Stromal cell of bone marrow (primary cell): ENCODE results near the gene KLHL29.

Experiments used
- DNase-seq: peaks from one replicate; pipeline ENCODE4 v3.0.0-alpha.2; 2012; ENCODE audit warnings: low read depth

The KLHL29 gene

DNA sequence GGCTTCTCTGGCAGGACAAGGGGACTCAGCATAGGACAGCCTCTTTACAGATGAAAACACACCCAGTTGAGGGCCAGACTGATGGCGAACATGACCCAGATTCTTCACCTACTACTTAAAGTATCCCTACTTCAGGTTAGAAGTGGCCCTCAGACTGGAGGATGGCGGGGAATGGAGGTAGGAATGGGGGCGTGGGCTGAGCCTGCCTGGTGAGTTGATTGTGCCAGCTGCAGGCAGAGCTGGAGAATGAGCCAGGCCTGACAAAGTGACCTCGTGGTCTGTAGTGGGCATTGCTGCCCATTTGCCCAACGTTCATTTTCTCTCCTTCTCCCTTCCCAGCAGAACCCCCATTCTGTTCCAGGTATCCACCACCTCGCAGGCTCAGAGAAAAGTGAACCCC is 186.1 kb downstream of the KLHL29 start:
- no peak for DNase-seq

DNA sequence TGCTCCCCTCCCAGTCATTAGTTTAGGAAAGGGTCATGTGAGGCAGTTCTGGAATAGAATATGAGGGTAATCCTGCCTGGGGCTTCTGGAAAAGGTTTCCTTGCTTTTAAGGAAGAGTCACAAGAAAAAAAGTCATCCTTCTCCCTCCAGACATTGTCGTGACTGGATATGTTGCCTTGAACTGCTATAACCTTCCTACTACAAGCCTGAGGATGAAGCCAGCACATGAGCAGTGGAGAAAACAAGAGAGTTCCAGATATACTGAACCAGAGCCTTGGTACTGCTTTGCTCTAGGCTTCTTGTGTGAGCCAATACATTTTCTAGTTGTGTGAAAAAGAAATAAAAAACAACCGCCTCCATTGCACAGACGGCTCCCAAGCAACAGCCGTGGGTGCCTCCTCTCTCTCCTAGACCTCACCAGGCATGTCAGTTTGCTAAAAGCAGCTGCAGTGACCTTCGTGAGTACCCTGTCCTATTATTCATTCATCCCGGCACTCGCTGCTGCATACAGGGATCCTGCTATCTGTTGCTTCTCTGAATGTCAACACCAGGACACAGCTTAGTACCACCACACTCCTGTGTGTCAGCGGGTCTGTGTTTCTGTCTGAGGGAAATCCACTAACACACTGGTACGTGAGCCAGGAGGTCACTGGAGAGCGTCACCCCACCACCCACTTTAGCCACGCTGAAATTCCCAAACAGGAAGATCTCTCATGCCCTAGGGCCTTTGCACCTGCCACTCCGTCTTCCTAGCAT is 186.7 kb downstream of the KLHL29 start:
- DNase-seq = no peak

DNA sequence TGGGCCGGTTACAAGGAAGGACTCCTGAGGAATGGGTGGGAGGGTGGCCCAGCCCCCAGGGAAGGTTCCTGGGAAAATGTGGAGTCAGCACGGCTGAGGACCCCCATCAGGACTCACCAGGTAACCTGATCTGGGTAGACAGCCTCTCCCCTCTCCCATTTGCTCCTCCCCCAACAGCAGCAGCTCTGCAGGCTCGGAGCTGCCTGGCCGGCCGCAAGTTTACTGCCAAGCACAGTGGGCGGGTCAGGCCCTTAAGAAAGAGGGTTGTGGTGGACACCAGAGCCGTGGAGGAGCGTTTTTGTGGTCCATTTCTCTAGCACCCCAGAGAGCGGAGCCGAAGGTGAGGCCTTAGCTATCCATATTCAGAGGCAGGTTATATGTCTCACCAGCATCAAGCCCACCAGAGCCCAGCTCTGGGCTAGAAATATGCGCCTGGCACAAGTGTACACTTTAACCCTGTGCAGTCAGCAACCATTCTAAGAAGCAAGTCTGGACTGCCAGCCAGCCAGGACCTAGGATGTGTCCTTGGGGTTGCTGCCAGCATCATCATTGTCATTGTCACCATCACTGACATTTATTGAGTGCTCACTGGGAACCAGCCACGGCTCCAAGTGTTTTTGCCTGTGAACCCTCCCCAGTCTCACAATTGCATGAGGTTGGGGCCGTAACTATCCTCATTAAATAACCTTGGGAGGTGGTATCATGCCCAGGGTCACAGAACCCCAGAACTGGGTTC is 190.1 kb downstream of the KLHL29 start:
- DNase-seq = no peak

DNA sequence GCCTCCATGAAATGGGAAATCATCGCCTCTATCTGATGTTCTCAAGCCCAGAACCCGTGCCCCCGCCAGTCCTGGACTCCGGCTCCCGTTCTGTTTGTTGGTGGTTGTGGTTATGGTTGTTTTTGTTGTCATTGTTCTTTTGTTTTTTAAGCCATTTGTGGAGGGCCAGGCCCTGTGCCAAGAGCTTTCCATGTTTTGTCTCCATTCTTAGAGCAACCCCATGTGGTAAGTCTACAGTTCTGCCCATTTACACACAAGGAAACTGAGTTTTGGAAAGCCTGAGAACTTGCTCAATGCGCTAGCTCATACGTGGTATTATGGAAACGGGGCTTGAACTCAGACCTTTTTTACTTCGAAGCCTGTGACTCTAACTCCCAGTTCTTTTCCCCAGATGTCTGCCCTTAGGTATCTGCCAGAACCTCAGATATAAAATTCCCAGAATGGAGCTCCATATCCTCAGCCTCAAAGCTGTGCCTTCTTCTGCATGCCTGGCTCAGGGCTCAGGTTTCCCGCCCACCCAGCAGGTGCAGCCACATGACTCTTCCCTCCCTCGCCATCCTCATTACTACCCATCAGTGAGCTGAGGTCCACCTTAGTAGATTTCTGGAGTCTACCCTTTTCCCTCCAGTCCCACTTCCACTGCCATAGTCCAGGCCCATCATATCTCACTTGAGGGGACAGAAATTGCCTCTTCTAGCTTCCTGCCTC is 194.1 kb downstream of the KLHL29 start:
- DNase-seq = no peak

DNA sequence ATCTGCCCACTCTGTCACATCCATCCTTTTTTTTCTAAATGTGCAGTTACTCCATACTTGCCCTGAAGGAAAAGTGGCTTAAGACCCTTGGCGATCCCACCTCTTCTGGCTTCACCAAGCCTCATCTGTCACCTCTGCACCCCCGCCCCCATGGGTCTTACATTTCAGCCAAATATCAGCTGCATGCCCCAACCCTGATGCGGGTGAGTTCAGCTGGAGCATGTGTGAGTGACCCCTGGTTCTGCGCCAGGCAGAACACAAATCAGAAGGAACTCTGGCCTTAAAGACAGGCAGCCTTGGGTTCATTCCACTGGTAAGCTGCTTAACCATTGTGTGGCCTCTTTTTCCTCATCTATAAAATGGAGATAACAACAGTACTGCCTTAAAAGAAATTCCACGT is 194.7 kb downstream of the KLHL29 start:
- no peak for DNase-seq

DNA sequence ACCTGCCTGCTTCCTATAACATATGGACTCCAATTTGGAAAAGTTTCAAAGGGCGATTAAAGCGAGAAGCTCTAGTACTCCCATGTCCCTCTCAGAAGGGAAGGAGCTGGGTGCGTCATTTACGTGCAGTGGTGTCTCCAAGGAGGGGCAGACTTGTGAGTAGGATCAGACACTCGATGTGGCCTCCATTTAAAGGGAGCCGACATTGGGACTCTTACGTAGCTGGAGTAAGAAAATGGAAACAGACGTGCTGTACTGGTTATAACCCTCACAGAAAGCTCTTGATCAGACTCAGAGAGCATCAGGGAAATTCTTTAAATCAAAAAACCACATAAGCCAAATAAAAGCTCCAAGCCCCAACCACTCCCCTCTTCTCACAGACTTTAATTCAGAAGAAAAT is 198.5 kb downstream of the KLHL29 start:
- no peak for DNase-seq

DNA sequence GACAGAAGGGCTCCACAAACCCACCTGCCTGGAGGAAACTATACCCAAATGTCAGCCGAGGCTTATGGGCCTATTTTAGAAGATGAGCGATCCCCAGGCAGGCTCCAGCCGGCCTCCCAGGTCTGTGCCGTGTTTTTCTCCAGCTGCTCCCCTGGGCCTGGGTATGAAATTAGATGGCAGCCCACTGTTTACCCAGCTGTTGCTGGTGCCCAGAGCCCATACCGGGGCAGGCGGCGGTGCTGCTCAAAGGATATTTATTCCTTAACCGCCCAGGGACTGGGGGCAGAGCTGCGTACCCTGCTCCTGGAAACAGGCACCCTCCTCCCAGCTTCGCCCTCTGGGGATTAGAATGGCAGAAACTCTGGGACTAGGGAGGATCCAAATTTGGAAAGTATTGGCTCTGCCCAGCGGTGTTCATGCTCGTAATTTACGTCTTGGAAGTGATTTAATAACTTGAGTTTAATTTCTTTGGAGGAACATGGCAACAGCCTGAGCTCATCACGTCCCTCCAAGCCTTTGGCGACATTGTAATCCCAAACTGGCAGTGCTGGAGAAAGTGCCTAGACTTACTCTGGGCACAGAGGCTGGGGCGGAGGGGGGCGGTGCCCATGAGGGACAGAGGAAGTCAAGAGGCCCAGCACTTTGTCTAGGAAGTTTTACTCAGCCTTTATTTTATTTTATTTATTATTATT is 199.2 kb downstream of the KLHL29 start:
- no peak for DNase-seq

DNA sequence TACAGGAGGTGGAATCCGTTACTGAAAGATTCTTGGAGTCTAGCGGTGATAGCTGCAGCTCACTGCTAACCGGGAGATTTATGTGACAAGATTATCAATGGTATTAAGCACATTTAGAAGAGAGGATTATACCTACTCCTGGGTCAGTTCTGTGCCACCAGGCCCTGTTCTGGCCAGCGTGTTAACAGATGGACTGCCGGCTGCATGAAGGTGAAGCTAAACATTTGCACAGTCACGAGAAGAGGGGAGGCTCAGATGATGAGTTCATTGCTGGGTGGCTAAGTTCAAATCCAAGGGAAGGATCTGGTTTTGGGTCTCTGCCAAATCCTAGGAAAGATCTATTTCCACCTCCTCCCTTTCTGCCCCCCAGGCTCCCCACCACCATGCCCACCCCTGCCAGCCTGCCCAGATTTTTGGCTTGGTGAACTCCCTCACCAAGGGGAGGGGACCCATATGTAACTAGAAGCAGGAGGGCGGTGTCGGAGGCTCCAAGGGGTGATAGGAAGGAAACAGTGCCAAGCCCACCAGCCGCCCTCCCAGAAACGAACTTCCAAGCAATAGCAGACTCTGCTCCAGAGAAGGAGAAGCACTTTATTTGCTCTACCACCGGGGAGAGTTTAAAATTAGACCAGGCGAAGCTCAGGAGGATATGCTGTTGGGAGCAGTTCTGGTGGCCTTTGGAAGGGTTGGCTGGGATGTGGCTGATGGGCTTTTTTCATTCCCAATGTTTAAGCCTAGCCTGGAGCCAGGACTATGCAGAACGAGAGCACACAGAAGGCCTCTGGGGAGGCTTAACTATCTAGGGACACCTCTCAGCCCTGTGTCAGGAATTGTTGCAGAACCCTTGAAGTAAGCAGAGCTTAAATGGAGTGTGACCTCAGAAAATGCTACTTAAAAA is 200.5 kb downstream of the KLHL29 start:
- DNase-seq = no peak

- no peak for DNase-seq
Observed at GRCh38 chr2:23586741-23587306, 201.8 kb downstream of the KLHL29 start.

DNA sequence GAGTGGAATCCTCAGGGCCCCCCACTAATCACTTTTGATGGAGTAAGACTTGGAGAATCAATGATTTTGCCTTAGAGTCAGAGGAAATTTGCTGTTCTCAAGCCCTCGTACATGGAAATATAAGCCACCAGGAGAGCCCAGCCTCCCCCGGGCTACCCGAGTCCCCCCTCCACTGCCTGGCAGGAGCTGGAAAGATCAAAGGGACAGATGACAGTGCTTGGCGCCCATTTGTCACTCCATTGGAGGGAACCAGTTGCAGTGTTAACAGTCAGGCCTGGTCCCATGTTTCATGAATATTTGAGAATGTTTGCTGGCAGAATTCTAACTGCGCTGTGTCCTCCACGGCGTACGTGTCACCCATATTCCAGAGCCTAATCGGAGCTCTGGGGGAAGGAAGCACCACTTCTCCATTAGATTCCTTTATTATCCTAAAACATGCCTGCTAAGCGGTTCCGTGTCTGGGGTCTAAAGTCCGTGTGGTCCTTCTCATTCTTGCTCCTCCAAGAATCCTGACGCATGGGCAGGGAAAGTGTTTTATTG is 202.4 kb downstream of the KLHL29 start:
- DNase-seq = no peak

GRCh38 chr2:23588106-23588505 is 203.1 kb downstream of the KLHL29 start:
- no peak for DNase-seq

- no peak for DNase-seq
Observed at GRCh38 chr2:23588508-23589201, 203.7 kb downstream of the KLHL29 start.

- no peak for DNase-seq
Observed at GRCh38 chr2:23589220-23589647, 204.3 kb downstream of the KLHL29 start.

DNA sequence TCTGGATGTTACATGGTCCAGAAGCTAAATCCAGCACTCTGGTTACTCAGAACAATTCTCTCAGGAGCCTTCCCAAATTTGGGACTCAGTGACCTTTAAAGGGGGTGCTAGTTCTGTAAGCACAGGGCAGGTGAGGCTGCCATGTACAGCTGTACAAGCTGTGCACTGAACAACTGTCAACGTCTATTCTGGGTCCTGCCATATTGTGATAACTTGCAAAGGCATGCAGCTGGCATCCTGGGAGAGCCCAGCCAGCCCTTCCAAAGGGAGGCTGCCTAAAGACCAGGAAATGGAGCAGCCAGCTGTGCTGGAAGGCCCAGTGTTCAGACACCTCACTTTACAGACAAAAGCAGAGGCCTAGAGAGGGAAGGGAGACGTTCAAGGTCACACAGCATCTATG is 204.8 kb downstream of the KLHL29 start:
- no peak for DNase-seq

GRCh38 chr2:23590241-23590869 is 205.4 kb downstream of the KLHL29 start:
- DNase-seq = no peak

DNA sequence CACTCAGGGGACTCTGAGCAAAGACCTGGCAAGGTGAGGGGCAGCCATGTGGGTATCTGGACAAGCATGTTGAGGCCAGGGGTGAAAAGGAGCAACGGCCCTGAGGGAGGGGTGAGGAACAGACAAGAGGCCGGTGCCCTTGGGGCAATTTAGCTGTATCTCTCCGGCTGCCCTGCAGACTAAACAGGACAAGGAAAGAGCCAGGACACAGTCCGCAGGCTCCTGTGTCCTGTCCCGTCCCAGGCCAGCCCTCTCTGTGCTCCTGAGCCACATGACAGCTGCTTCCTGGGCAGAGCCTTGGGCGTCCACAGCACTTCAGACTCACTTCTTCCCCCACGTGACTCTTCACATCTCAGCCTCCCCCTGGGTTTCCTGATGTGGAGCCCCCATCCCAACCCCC is 206.1 kb downstream of the KLHL29 start:
- no peak for DNase-seq

GRCh38 chr2:23592061-23592685 is 207.2 kb downstream of the KLHL29 start:
- no peak for DNase-seq

DNA sequence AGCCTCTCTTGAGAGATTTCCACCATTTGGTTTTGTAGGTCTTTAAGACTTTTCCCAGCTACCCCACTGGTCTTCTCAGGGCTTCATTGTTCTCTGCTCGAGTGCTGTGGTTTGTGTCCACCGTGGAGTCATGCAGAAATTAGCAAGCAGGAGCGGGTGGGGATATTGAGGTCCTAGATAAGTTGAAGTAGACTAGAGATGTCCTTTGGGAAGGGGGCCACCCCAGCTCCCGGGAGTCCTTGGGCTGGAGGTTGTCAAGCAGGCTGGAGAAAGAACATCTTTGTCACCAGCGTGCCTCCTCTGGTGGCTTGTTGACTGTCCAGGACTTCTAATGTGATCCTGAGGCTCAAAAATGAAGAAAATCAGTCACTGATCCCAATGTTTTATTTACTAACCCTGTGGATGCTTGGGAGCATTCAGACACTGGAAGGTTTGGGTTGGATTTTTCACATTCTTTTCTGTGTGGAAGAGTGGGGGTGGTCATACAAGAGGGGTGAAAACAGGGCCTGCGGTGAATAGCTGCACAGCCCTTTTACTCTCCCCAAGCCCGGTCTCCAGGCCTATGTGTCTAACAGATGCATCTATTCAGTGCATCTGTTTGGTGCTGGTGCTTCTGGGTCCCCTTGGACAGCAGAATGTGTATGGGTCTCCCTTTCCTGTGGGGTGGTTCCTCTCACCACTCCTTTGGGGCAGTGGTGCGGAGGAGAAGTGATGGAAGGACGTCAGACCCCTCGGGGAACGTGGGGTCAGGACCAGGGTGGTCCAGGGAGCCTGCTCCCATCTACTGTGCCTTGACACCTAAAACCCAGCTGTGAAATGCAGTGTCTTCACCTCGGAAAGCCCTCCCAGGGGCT is 208.1 kb downstream of the KLHL29 start:
- no peak for DNase-seq
